NB4 (cell line): Measurements from ENCODE around the gene INTS3.

Experiments used
- CTCF ChIP-seq: IDR thresholded peaks from one replicate; pipeline ENCODE4 v1.5.1; 2012; ENCODE audit warnings: low read depth, low read length
- MAX ChIP-seq: IDR thresholded peaks from 2 replicates; pipeline ENCODE4 v1.6.1; 2011; ENCODE audit warnings: low read depth, low read length
- MYC ChIP-seq: IDR thresholded peaks from 2 replicates; pipeline ENCODE4 v1.6.1; 2011; ENCODE audit warnings: low read depth, low read length
- POLR2A ChIP-seq: IDR thresholded peaks from 2 replicates; pipeline ENCODE4 v1.6.1; 2011; ENCODE audit warnings: mild to moderate bottlenecking; ENCODE audit not compliant: insufficient read length; ENCODE audit errors: extremely low read depth

DNA sequence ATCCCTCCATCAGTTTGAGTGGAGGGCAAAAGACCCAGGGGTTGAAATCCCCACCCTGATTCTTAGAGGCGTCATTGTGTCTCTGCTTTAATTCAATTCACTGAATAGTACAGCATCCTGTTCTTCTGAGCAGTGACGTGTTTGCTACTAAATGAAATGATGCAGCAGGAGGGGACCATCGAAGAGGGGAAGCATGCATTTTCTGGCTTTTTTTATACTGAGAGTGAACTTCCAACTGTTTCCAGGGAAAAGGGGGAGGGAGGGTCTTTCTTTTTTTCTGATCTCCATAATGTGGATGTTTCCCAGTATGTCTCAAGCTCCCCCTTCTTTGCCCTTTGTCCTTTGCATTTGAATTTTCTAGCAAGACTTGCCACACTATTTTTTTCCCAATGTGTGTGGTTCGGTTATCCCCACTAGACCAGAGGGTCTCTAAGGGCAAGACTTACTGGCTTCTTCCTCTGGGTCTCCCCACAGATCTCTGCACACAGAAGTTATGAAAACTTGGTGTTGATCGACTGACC is 2.7 kb downstream of the INTS3 start:
- TF ChIP-seq CTCF, result no peak
- no peak for TF ChIP-seq MAX
- no peak for TF ChIP-seq POLR2A
- TF ChIP-seq MYC, result no peak
